Measurements from ENCODE around the gene FOXO3. TPM values are rescaled to one million over a fixed set of nuclear protein-coding genes. Genes with fewer than 3 reads are reported as not detected.

FOXO3 gene
- total RNA-seq, 4 donors from 2014 or later = 52.3 to 71.2 (median 61.3) TPM

DNA sequence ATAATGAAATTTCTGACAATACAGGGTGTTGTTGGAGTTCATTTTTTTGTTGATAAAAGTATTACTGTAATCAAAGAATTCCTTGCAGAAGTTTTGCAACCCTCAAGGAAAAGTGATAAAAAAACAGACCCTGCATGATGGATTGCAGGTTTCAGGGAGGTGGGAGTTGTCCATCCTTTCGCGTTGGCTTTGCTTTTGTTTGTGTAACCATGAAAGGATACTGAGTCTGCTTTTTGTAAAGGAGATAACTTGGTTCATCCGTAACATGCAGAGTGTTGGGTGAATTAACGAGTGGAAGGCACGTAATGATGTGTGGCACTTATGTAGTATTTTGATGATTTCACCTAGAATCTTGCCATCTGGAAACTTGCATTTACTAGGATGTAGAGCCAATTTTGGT is 23.6 kb downstream of the FOXO3 start:
- H3K36me3 ChIP-seq = no peaks in the 10 kb centered on the region
- peaks cover 33 to 58% of the 10 kb centered on the region in 2 donors for H3K4me1 ChIP-seq
- intact Hi-C loops (cut with DNase I; ENCODE audit: low total_unique reads) = no loop called here
- peak overlapping the region; percentile 71 to 93 for H3K27ac ChIP-seq
- no peaks in the 10 kb centered on the region for H3K27me3 ChIP-seq
- DNase-seq = peak in 1 of 2 donors; percentile 58
- H3K4me3 ChIP-seq = no peak overlapping the region
- TF ChIP-seq, protein P1, sequence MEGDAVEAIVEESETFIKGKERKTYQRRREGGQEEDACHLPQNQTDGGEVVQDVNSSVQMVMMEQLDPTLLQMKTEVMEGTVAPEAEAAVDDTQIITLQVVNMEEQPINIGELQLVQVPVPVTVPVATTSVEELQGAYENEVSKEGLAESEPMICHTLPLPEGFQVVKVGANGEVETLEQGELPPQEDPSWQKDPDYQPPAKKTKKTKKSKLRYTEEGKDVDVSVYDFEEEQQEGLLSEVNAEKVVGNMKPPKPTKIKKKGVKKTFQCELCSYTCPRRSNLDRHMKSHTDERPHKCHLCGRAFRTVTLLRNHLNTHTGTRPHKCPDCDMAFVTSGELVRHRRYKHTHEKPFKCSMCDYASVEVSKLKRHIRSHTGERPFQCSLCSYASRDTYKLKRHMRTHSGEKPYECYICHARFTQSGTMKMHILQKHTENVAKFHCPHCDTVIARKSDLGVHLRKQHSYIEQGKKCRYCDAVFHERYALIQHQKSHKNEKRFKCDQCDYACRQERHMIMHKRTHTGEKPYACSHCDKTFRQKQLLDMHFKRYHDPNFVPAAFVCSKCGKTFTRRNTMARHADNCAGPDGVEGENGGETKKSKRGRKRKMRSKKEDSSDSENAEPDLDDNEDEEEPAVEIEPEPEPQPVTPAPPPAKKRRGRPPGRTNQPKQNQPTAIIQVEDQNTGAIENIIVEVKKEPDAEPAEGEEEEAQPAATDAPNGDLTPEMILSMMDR (IDR thresholded peaks at IDR 0.05) = no peak
- no peaks in the 10 kb centered on the region for H3K9me3 ChIP-seq

GRCh38 chr6:108585359-108585758 is 24.6 kb downstream of the FOXO3 start:
- Histone ChIP-seq H3K4me3 (no peak overlapping the region), H3K4me1 (peaks cover 38 to 60% of the 10 kb centered on the region in 2 donors), H3K36me3 (no peaks in the 10 kb centered on the region), H3K27ac (peak overlapping the region; percentile 83 to 86), H3K27me3 (no peaks in the 10 kb centered on the region), H3K9me3 (no peaks in the 10 kb centered on the region)
- no peak for TF ChIP-seq POLR2A (IDR thresholded peaks at IDR 0.05)
- TF ChIP-seq, protein P1 (IDR thresholded peaks at IDR 0.05) = no peak
- DNase-seq = no peak
- intact Hi-C loops (cut with DNase I; ENCODE audit: low total_unique reads) = no loop called here

- H3K4me3 ChIP-seq = no peak overlapping the region
- H3K27ac ChIP-seq = peak overlapping the region; percentile 83 to 86
- H3K4me1 ChIP-seq = peaks cover 45 to 66% of the 10 kb centered on the region in 2 donors
- no peak for TF ChIP-seq POLR2A (IDR thresholded peaks at IDR 0.05)
- TF ChIP-seq, protein P1 (IDR thresholded peaks at IDR 0.05) = no peak
- H3K36me3 ChIP-seq = no peaks in the 10 kb centered on the region
- no peaks in the 10 kb centered on the region for H3K27me3 ChIP-seq
- intact Hi-C loops (cut with DNase I; ENCODE audit: low total_unique reads) = no loop called here
- DNase-seq = no peak
- H3K9me3 ChIP-seq = no peaks in the 10 kb centered on the region
These were observed 25.3 kb downstream of the FOXO3 start for GRCh38 chr6:108585921-108586536.

DNA sequence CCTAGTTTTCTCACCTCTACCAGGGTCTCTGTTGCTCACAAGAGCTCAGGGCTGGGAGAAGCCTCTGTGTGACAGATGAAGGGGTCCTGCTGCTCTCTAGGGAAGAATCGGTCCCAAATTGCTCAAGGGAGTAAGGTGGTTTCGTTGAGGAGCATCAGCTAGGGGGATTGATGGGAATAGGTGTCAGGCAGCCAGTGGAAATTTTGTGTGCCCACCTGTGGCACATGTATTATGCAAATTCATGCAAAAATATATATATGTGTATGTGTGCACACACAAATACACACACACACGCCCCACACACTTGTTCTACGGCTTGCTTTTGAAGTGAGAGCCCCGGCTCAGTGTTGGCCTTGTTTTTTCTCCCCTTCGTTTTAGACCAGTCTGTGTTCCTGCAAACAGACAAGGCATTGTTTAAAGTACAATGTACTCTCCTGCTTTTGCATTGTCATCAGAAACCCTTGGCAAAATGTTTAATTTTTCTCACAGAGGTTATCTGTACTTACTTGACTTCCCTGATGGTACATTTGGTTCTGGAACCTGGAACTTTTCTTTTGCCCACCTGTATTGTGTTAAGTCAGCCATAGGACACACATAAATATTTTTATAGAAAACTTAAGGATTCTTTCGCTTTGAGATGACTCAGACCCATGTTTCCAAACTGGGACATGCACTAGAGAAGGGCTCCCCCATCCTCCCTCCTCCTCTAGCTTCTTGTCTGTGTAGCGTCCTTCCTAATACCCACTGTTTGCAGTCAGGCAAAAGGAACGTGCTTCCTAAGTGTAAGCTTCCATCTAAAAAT is 26.7 kb downstream of the FOXO3 start:
- Histone ChIP-seq H3K27me3 (no peaks in the 10 kb centered on the region), H3K36me3 (no peaks in the 10 kb centered on the region), H3K27ac (peak overlapping the region; percentile 83 to 86), H3K9me3 (no peaks in the 10 kb centered on the region), H3K4me3 (no peak overlapping the region), H3K4me1 (peaks cover 49 to 76% of the 10 kb centered on the region in 2 donors)
- intact Hi-C loops (cut with DNase I; ENCODE audit: low total_unique reads) = no loop called here
- peak in 1 of 2 donors; percentile 67 for DNase-seq
- TF ChIP-seq POLR2A (IDR thresholded peaks at IDR 0.05) = no peak
- TF ChIP-seq, protein P1 (IDR thresholded peaks at IDR 0.05) = no peak

DNA sequence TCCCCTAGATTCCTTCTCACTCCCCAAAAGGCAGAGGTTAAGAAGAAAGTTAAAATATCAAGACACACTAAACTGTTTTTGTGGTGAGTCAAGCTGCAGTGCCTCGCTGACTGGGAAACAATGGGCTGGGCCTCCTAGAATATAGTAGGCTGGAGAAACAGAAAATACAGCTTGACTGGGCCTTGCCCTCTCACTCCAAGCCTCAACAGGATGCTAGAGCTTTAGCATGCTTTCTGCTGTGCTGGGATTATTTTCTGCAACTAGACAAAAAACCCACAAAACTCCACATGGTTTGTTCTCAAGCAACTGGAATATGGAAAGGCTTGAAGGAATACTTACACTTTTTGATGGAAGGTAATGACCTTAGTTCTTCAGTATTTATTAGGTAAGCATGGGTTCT is 27.9 kb downstream of the FOXO3 start:
- Histone ChIP-seq H3K27ac (peak overlapping the region; percentile 83 to 86), H3K9me3 (no peaks in the 10 kb centered on the region), H3K36me3 (no peaks in the 10 kb centered on the region), H3K27me3 (no peaks in the 10 kb centered on the region), H3K4me3 (no peak overlapping the region), H3K4me1 (peaks cover 39 to 67% of the 10 kb centered on the region in 2 donors)
- intact Hi-C loops (cut with DNase I; ENCODE audit: low total_unique reads) = no loop called here
- TF ChIP-seq POLR2A (IDR thresholded peaks at IDR 0.05) = no peak
- TF ChIP-seq, protein P1 (IDR thresholded peaks at IDR 0.05) = no peak
- no peak for DNase-seq

Measured in uterus (tissue), 4 donors.